ENCODE results near the gene EFR3B. TPM values are rescaled to one million over a fixed set of nuclear protein-coding genes. Genes with fewer than 3 reads are reported as not detected.

EFR3B gene
- total RNA-seq, 2 experiments from 2014 or later = 1.5 TPM

GRCh38 chr2:25039126-25039525 is 2.8 kb upstream of the EFR3B start:
- ChIA-PET CTCF (interaction anchor here (0.6 kb wide), 1 partner anchor 90 kb away, joined by 6 read pairs; no protein-coding TSS in a partner anchor), POLR2A (no interaction called here)
- Mint-ChIP-seq H3K27ac (no peak overlapping the region), H3K9me3 (no peaks in the 10 kb centered on the region), H3K27me3 (peaks cover 21% of the 10 kb centered on the region), H3K4me3 (no peak overlapping the region), H3K36me3 (no peaks in the 10 kb centered on the region), H3K4me1 (ENCODE audit: low read depth) (peaks cover 20% of the 10 kb centered on the region)
- DNase-seq = no peak
- intact Hi-C loops (cut with micrococcal nuclease) = no loop called here

DNA sequence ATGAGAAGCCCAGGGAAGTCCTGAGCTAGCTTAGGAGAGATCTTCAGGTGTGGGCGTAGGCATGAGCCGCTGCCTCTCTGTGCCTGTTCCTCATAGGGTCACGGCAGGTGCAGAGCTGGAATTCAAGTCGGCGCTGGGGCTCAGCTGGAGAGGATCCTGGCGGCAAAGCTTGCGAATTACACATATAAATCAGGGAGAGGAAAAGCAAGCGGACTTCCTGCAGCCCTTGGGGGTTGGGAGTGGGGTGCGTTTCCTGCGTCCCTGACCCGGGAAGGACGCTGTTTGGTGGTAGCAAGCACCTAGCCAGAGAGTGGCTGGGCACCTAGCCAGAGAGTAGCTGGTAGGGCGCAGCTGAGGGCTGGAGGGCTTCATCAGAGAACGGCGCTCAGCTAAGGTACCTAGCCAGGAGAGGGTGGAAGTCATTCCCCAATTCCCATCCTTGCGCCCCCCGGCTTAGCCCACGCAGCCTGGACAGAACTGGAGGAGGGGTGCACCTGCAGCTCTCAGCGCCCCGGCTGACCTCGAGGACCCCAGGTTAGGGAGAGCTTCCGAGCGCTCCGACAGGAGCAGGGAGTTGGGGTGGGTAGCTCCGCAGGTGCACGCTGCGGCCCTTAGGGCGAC is 459 bp upstream of the EFR3B start:
- H3K27ac Mint-ChIP-seq = no peak overlapping the region
- peak overlapping the region; percentile 63 for H3K4me3 Mint-ChIP-seq
- ChIA-PET CTCF (interaction anchor here (1.2 to 1.6 kb wide), 2 partner anchors 66 to 155 kb away, joined by 3 to 10 read pairs; no protein-coding TSS in a partner anchor), POLR2A (interaction anchor here (0.6 kb wide), 1 partner anchor 41 kb away, joined by 3 read pairs; no protein-coding TSS in a partner anchor)
- no peaks in the 10 kb centered on the region for H3K36me3 Mint-ChIP-seq
- peaks cover 36% of the 10 kb centered on the region for H3K27me3 Mint-ChIP-seq
- intact Hi-C loops (cut with micrococcal nuclease) = loop anchor here (5.0 to 10.0 kb wide), 2 partner anchors 63 to 1306 kb away; partner anchors contain the start of genes ADGRF3 and SELENOI
- peak; percentile 38 for DNase-seq
- no peaks in the 10 kb centered on the region for H3K9me3 Mint-ChIP-seq
- H3K4me1 Mint-ChIP-seq (ENCODE audit: low read depth) = peaks cover 30% of the 10 kb centered on the region

- no peaks in the 10 kb centered on the region for H3K36me3 Mint-ChIP-seq
- peaks cover 30% of the 10 kb centered on the region for H3K4me1 Mint-ChIP-seq (ENCODE audit: low read depth)
- H3K4me3 Mint-ChIP-seq = peak overlapping the region; percentile 73
- H3K9me3 Mint-ChIP-seq = no peaks in the 10 kb centered on the region
- ChIA-PET CTCF (interaction anchor here (1.6 to 1.9 kb wide), 2 partner anchors 67 to 68 kb away, joined by 10 to 12 read pairs; no protein-coding TSS in a partner anchor), POLR2A (no interaction called here)
- intact Hi-C loops (cut with micrococcal nuclease) = loop anchor here (1.0 to 10.0 kb wide), 5 partner anchors 62 to 1305 kb away; partner anchors contain the start of genes ADCY3, ADGRF3 and SELENOI
- peaks cover 41% of the 10 kb centered on the region for H3K27me3 Mint-ChIP-seq
- H3K27ac Mint-ChIP-seq = no peak overlapping the region
- peak; percentile 21 for DNase-seq
Measured at GRCh38 chr2:25042321-25043240, 705 bp downstream of the EFR3B start.

DNA sequence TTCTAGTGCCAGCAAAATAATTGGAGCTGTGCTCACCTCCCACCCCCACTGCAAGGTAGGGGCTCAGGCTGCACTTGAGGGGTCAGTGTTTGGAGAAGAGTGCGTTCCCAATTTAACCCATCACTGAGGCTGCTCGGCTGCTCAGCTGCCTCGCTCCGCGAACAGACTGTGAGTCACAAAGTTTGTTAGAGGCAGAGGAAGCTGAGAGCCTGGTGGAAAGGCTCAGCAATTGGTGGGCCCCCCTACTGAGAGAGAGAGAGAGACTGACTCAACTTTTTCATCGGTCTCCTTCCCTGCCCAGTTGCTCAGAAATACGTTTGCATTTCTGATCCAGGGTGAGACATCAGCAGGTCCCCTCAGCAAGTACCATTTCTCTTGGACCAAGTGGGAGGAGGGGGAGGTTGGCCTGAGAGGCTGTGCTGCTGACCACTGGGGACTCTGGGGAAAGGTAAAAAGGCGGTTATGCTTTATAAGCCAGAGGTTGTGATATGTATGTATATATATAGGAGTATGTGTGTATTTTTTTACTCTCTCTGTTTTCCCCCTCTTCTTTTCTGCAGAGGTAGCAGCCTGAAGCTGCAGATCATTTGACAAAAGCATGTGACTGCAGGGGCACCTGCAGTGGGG is 1.5 kb downstream of the EFR3B start:
- ChIA-PET POLR2A (no interaction called here), CTCF (interaction anchor here (1.9 kb wide), 1 partner anchor 68 kb away, joined by 12 read pairs; no protein-coding TSS in a partner anchor)
- Mint-ChIP-seq H3K27ac (peak overlapping the region; percentile 57), H3K4me3 (peak overlapping the region; percentile 73), H3K4me1 (ENCODE audit: low read depth) (peaks cover 30% of the 10 kb centered on the region), H3K27me3 (peaks cover 41% of the 10 kb centered on the region), H3K9me3 (no peaks in the 10 kb centered on the region), H3K36me3 (no peaks in the 10 kb centered on the region)
- DNase-seq = peak; percentile 79
- intact Hi-C loops (cut with micrococcal nuclease) = loop anchor here (1.0 to 10.0 kb wide), 5 partner anchors 61 to 1304 kb away; partner anchors contain the start of genes ADCY3, ADGRF3 and SELENOI

DNA sequence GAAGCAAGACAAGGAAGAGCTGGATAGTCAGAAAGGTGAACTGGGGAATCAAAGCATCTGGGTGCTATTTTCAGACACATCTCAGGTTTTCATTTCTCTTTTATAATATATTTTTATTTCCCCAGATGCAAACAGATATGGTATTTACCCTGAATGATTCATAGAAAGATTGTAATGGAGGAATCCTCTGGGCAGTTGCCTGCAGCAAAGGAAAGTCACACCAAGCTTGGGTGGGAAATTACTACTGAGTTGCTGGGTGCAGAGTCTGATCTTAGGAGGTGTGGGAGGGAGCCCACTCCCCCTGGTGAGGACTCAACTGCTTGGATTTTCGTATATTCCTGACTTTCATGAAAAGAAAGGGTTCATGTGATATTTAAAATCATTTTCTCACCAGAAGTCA is 2.1 kb downstream of the EFR3B start:
- intact Hi-C loops (cut with micrococcal nuclease) = loop anchor here (5.0 to 10.0 kb wide), 2 partner anchors 61 to 1303 kb away; partner anchors contain the start of genes ADGRF3 and SELENOI
- Mint-ChIP-seq H3K27me3 (peaks cover 41% of the 10 kb centered on the region), H3K4me3 (no peak overlapping the region), H3K36me3 (no peaks in the 10 kb centered on the region), H3K27ac (no peak overlapping the region), H3K4me1 (ENCODE audit: low read depth) (peaks cover 30% of the 10 kb centered on the region), H3K9me3 (no peaks in the 10 kb centered on the region)
- ChIA-PET CTCF (interaction anchor here (1.9 kb wide), 1 partner anchor 69 kb away, joined by 12 read pairs; no protein-coding TSS in a partner anchor), POLR2A (no interaction called here)
- DNase-seq = no peak

- intact Hi-C loops (cut with micrococcal nuclease) = loop anchor here (5.0 to 10.0 kb wide), 2 partner anchors 60 to 1302 kb away; partner anchors contain the start of genes ADGRF3 and SELENOI
- peaks cover 46% of the 10 kb centered on the region for H3K27me3 Mint-ChIP-seq
- no peak overlapping the region for H3K27ac Mint-ChIP-seq
- POLR2A ChIA-PET = no interaction called here
- CTCF ChIA-PET = interaction anchor here (0.6 to 0.7 kb wide), 2 partner anchors 69 to 151 kb away, joined by 3 read pairs; no protein-coding TSS in a partner anchor
- no peaks in the 10 kb centered on the region for H3K9me3 Mint-ChIP-seq
- peaks cover 30% of the 10 kb centered on the region for H3K4me1 Mint-ChIP-seq (ENCODE audit: low read depth)
- H3K36me3 Mint-ChIP-seq = no peaks in the 10 kb centered on the region
- no peak overlapping the region for H3K4me3 Mint-ChIP-seq
- peak; percentile 65 for DNase-seq
Measured at GRCh38 chr2:25044990-25045389, 3.1 kb downstream of the EFR3B start.

GRCh38 chr2:25049422-25049821 is 7.5 kb downstream of the EFR3B start:
- CTCF ChIA-PET = no interaction called here
- no peaks in the 10 kb centered on the region for H3K36me3 Mint-ChIP-seq
- intact Hi-C loops (cut with micrococcal nuclease) = loop anchor here (10.0 kb wide), 1 partner anchor 55 kb away; no protein-coding TSS in a partner anchor
- H3K27ac Mint-ChIP-seq = no peak overlapping the region
- H3K4me1 Mint-ChIP-seq (ENCODE audit: low read depth) = peaks cover 9% of the 10 kb centered on the region
- no peak for DNase-seq
- no peak overlapping the region for H3K4me3 Mint-ChIP-seq
- no peaks in the 10 kb centered on the region for H3K9me3 Mint-ChIP-seq
- peaks cover 34% of the 10 kb centered on the region for H3K27me3 Mint-ChIP-seq
- POLR2A ChIA-PET = no interaction called here

DNA sequence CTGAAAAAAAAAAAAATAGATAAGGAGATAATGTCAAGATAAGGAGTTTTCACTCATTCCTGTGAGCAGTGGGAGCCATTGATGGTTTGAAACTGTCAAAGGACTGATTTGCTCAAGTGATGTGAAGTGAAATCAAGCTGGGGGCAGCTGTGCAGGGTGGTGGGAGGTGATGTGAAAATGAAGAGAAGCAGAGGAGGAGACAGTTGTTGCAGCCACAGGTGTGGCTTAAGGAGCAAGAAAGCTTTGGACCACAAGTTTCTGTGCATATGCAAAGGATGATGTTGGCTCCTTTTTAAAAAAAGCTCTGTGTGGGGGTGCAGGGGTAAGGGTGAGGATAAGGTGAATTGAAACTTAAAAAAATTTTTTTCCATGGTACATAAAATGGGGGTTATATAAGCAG is 8.3 kb downstream of the EFR3B start:
- no peaks in the 10 kb centered on the region for H3K36me3 Mint-ChIP-seq
- CTCF ChIA-PET = interaction anchor here (0.9 to 1.4 kb wide), 2 partner anchors 48 to 75 kb away, joined by 3 to 5 read pairs; no protein-coding TSS in a partner anchor
- peaks cover 3% of the 10 kb centered on the region for H3K4me1 Mint-ChIP-seq (ENCODE audit: low read depth)
- DNase-seq = no peak
- H3K9me3 Mint-ChIP-seq = no peaks in the 10 kb centered on the region
- intact Hi-C loops (cut with micrococcal nuclease) = no loop called here
- H3K4me3 Mint-ChIP-seq = no peak overlapping the region
- no peak overlapping the region for H3K27ac Mint-ChIP-seq
- POLR2A ChIA-PET = no interaction called here
- peaks cover 33% of the 10 kb centered on the region for H3K27me3 Mint-ChIP-seq

DNA sequence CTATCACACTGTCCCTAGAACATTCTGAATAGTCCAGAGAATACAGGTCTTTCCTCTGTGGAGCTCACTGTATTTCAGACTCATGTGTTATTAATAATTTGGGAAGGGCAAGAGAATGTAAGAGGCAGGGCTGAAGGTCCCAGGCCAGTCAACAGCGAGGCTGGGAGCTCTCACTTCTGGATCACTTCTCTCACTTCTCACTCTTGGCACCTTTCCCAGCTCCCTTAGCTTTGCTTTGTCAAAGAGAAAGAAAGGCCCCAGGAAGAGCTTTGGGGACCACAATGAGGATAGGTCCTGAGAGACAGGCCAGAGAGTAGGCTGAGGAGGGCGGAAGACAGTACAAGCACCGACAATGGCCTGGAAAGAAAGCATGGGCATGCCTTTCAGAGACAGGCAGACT is 11.2 kb downstream of the EFR3B start:
- Mint-ChIP-seq H3K27me3 (peaks cover 25% of the 10 kb centered on the region), H3K36me3 (no peaks in the 10 kb centered on the region), H3K4me3 (no peak overlapping the region), H3K9me3 (no peaks in the 10 kb centered on the region), H3K27ac (no peak overlapping the region), H3K4me1 (ENCODE audit: low read depth) (no peaks in the 10 kb centered on the region)
- ChIA-PET CTCF (no interaction called here), POLR2A (no interaction called here)
- DNase-seq = no peak
- intact Hi-C loops (cut with micrococcal nuclease) = no loop called here

DNA sequence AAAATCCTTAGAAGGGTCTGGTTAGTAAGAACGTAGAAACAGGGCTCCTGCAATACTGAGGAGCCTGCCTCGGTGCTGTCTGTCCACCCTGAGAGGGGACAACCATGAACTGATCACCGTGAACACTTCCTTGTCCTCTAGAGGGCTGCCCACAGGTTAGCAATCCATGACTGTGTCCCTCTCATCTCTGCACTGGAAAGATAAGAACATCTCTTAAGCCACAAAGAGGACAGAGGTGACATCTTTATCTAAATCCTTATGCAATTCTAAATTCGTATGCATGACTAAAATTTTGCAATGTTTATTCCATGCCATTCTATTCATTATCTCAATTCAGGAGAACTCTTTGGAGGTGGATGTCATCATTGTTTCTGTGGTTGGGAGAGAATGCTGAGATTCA is 12.8 kb downstream of the EFR3B start:
- intact Hi-C loops (cut with micrococcal nuclease) = no loop called here
- Mint-ChIP-seq H3K27me3 (peaks cover 21% of the 10 kb centered on the region), H3K4me3 (no peak overlapping the region), H3K4me1 (ENCODE audit: low read depth) (no peaks in the 10 kb centered on the region), H3K9me3 (no peaks in the 10 kb centered on the region), H3K27ac (no peak overlapping the region), H3K36me3 (no peaks in the 10 kb centered on the region)
- ChIA-PET POLR2A (no interaction called here), CTCF (no interaction called here)
- no peak for DNase-seq

DNA sequence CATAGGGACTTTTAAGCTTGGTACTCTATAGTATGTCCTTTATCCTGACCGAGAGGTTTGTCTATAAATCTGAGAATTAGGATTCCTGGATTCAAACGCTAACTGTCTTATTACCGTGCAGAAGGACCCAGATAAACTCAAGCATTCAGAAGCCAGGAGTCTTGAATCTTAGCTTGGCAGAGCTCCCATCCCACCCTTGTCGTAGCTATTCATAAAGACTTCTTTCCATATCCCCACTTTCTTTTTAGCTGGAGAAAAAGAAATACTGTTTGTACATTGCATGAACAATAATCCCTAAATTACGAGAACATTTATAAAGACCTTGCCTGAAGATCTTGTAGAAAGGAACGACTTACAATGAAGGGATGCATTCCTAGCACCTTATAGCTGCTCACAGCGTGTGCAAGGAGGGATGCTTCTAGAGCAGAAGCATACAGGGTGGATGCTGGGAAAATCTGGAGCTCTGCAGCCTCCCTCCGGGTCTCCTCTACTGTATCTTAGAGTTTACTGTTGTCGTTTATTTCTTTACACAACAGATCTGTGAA is 13.6 kb downstream of the EFR3B start:
- Mint-ChIP-seq H3K4me3 (no peak overlapping the region), H3K27me3 (peaks cover 18% of the 10 kb centered on the region), H3K27ac (no peak overlapping the region), H3K9me3 (no peaks in the 10 kb centered on the region), H3K36me3 (no peaks in the 10 kb centered on the region), H3K4me1 (ENCODE audit: low read depth) (no peaks in the 10 kb centered on the region)
- ChIA-PET POLR2A (no interaction called here), CTCF (no interaction called here)
- DNase-seq = no peak
- intact Hi-C loops (cut with micrococcal nuclease) = no loop called here

Data from activated CD4-positive, alpha-beta memory T cell treated with anti-CD3 and anti-CD28 coated beads for 36 hours (primary cell).